ENCODE data around the gene TMEM19. TPM values are rescaled to one million over a fixed set of nuclear protein-coding genes. Genes with fewer than 3 reads are reported as not detected.

Gene TMEM19
- total RNA-seq, 1 donor from 2014 or later: 31.4 TPM

DNA sequence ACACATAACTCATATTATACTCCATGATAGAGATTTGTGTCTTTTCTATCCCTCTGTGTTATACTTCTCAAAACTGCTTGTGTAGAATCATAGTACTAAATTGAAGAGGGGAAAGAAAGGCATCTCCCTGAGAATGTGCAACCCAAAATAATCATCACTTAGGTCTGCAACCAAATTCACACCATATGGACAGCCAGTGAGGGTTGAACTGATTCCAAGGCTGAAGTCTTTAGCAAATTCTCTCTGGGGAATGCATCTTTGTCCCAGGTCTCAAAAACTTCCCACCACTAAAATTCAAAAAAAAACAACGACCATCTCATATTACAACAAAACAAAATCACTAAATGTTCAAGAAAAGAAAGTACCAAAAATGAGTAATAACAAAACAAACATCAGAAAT is 33.2 kb upstream of the TMEM19 start:
- intact Hi-C loops (cut with DNase I): no loop called here
- peaks cover 40% of the 10 kb centered on the region for H3K4me1 ChIP-seq
- H3K36me3 ChIP-seq: peaks cover 45% of the 10 kb centered on the region

GRCh38 chr12:71653137-71653536 is 32.7 kb upstream of the TMEM19 start:
- TF ChIP-seq, protein P1, sequence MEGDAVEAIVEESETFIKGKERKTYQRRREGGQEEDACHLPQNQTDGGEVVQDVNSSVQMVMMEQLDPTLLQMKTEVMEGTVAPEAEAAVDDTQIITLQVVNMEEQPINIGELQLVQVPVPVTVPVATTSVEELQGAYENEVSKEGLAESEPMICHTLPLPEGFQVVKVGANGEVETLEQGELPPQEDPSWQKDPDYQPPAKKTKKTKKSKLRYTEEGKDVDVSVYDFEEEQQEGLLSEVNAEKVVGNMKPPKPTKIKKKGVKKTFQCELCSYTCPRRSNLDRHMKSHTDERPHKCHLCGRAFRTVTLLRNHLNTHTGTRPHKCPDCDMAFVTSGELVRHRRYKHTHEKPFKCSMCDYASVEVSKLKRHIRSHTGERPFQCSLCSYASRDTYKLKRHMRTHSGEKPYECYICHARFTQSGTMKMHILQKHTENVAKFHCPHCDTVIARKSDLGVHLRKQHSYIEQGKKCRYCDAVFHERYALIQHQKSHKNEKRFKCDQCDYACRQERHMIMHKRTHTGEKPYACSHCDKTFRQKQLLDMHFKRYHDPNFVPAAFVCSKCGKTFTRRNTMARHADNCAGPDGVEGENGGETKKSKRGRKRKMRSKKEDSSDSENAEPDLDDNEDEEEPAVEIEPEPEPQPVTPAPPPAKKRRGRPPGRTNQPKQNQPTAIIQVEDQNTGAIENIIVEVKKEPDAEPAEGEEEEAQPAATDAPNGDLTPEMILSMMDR (IDR thresholded peaks at IDR 0.05): no peak
- no peaks in the 10 kb centered on the region for H3K27me3 ChIP-seq (ENCODE audit: low read depth)
- ATAC-seq (no peak), DNase-seq (no peak)
- H3K4me1 ChIP-seq: peaks cover 40% of the 10 kb centered on the region
- H3K4me3 ChIP-seq: no peak overlapping the region
- intact Hi-C loops (cut with DNase I): no loop called here
- no peak overlapping the region for H3K27ac ChIP-seq
- peaks cover 49% of the 10 kb centered on the region for H3K36me3 ChIP-seq
- peaks cover 8% of the 10 kb centered on the region for H3K9me3 ChIP-seq

More for the DNA sequence above, 33.2 kb upstream of the TMEM19 start:
- Histone ChIP-seq H3K27ac (no peak overlapping the region), H3K4me3 (no peak overlapping the region), H3K27me3 (ENCODE audit: low read depth) (no peaks in the 10 kb centered on the region), H3K9me3 (peaks cover 8% of the 10 kb centered on the region)
- ATAC-seq (no peak), DNase-seq (no peak)
- TF ChIP-seq, protein P1 (IDR thresholded peaks at IDR 0.05): no peak

DNA sequence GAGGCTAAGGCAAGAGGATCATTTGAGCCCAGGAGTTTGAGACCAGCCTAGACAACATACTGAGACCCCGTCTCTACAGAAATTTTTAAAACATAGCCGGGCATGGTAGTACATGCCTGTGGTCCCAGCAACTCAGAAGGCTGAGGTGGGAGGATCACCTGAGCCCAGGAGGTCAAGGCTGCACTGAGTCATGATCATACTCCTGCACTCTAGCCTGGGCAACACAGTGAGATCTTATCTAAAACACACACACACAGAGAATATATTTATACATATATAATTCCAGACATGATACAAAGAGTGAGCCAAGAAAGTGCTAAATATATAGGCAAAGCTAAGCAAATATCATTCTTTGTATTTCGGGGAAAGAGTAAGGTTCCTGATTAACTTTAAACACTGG is 31.7 kb upstream of the TMEM19 start:
- H3K36me3 ChIP-seq: peaks cover 55% of the 10 kb centered on the region
- TF ChIP-seq, protein P1 (IDR thresholded peaks at IDR 0.05): no peak

GRCh38 chr12:71655495-71655894 is 30.4 kb upstream of the TMEM19 start:
- DNase-seq (no peak), ATAC-seq (no peak)
- Histone ChIP-seq H3K36me3 (peaks cover 68% of the 10 kb centered on the region), H3K9me3 (peaks cover 8% of the 10 kb centered on the region), H3K27me3 (ENCODE audit: low read depth) (no peaks in the 10 kb centered on the region), H3K27ac (no peak overlapping the region), H3K4me3 (no peak overlapping the region), H3K4me1 (peaks cover 44% of the 10 kb centered on the region)
- TF ChIP-seq, protein P1 (IDR thresholded peaks at IDR 0.05): no peak
- intact Hi-C loops (cut with DNase I): no loop called here

More for the DNA sequence above, 31.7 kb upstream of the TMEM19 start:
- Histone ChIP-seq H3K4me3 (no peak overlapping the region), H3K27ac (no peak overlapping the region), H3K4me1 (peaks cover 40% of the 10 kb centered on the region), H3K27me3 (ENCODE audit: low read depth) (no peaks in the 10 kb centered on the region), H3K9me3 (peaks cover 8% of the 10 kb centered on the region)
- DNase-seq (no peak), ATAC-seq (no peak)
- intact Hi-C loops (cut with DNase I): no loop called here

GRCh38 chr12:71655907-71656306 is 30.0 kb upstream of the TMEM19 start:
- DNase-seq (no peak), ATAC-seq (no peak)
- TF ChIP-seq, protein P1 (IDR thresholded peaks at IDR 0.05): no peak
- Histone ChIP-seq H3K27me3 (ENCODE audit: low read depth) (no peaks in the 10 kb centered on the region), H3K27ac (no peak overlapping the region), H3K36me3 (peaks cover 65% of the 10 kb centered on the region), H3K4me3 (no peak overlapping the region), H3K9me3 (peaks cover 8% of the 10 kb centered on the region), H3K4me1 (peaks cover 44% of the 10 kb centered on the region)
- intact Hi-C loops (cut with DNase I): no loop called here

DNA sequence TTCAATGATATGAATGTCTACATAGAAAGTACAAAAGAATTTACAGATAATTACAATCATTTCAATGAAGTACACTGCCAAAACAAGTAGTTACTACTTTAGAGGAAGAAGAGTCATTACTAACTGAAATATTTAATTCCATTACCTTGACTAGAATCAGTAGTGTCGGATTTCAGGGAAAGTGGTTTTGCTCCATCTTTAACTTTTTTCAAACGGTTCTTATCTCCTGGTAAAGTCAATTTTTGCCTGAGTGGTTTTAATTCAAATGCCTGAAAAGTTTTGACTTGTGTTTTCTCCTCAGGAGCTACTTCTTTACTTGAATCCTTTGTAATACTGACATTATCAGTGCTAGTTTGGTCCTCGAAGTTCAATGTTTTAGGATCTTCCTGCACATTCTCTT is 29.1 kb upstream of the TMEM19 start:
- TF ChIP-seq, protein P1 (IDR thresholded peaks at IDR 0.05): no peak

More for the DNA sequence above, 29.1 kb upstream of the TMEM19 start:
- peaks cover 58% of the 10 kb centered on the region for H3K36me3 ChIP-seq
- H3K27ac ChIP-seq: no peak overlapping the region
- intact Hi-C loops (cut with DNase I): no loop called here
- H3K4me3 ChIP-seq: no peak overlapping the region
- H3K4me1 ChIP-seq: peaks cover 50% of the 10 kb centered on the region
- no peaks in the 10 kb centered on the region for H3K27me3 ChIP-seq (ENCODE audit: low read depth)
- no peak for DNase-seq
- no peak for ATAC-seq
- H3K9me3 ChIP-seq: peaks cover 8% of the 10 kb centered on the region
